Measurements from ENCODE around the gene SLC16A8. TPM values are rescaled to one million over a fixed set of nuclear protein-coding genes. Genes with fewer than 3 reads are reported as not detected.
"Not testable (repeated sequence)": the region's sequence is repeated elsewhere in the genome, so short reads cannot be mapped to it uniquely, and the experiment has no call there.

SLC16A8 gene
- total RNA-seq, 8 experiments from 2014 or later: 0.64 to 2.7 (median 1.8) TPM

- in situ Hi-C loops (cut with MboI; ENCODE audit: low pct_unique_long_range_greater_than_20kb in 2 of 9, low sequenced_read_pairs in 9 of 9, unreplicated experiment in 9 of 9): no loop called here
- Histone ChIP-seq H3K4me3 (no peak overlapping the region), H3K27ac (no peak overlapping the region), H3K4me1 (replicated peaks in 1 of 2) (peaks cover 0 to 3% of the 10 kb centered on the region in 2 donors)
- WGBS, 10 experiments: 0 to 100% (median 82%) methylated on average over 1 to 6 of the region's 20 CpGs; no CpG with 5 or more reads in 4 of the 10 experiments
- ATAC-seq (replicated peaks in 6 of 8): peak in 3 of 8 experiments; percentile 11 to 20 (median 13)
These were observed 42.8 kb downstream of the SLC16A8 start for GRCh38 chr22:38040953-38041759.

- peaks cover 3 to 6% of the 10 kb centered on the region in 2 donors for H3K4me1 ChIP-seq (replicated peaks in 1 of 2)
- no peak for ATAC-seq (replicated peaks in 6 of 8)
- WGBS, 10 experiments: 60 to 100% (median 83%) methylated on average over 1 to 7 of the region's 46 CpGs; no CpG with 5 or more reads in 6 of the 10 experiments
- in situ Hi-C loops (cut with MboI; ENCODE audit: low pct_unique_long_range_greater_than_20kb in 2 of 9, low sequenced_read_pairs in 9 of 9, unreplicated experiment in 9 of 9): no loop called here
- no peak overlapping the region for H3K27ac ChIP-seq
- no peak overlapping the region for H3K4me3 ChIP-seq
These were observed 44.8 kb downstream of the SLC16A8 start for GRCh38 chr22:38038890-38039812.

GRCh38 chr22:38038426-38038825 is 45.6 kb downstream of the SLC16A8 start:
- Histone ChIP-seq H3K4me3 (no peak overlapping the region), H3K4me1 (replicated peaks in 1 of 2) (peaks cover 11 to 14% of the 10 kb centered on the region in 2 donors), H3K27ac (no peak overlapping the region)
- ATAC-seq (replicated peaks in 6 of 8): no peak
- in situ Hi-C loops (cut with MboI; ENCODE audit: low pct_unique_long_range_greater_than_20kb in 2 of 9, low sequenced_read_pairs in 9 of 9, unreplicated experiment in 9 of 9): no loop called here
- 89 to 100% methylated on average over 1 to 4 of the region's 23 CpGs; no CpG with 5 or more reads in 8 of the 10 experiments for WGBS, 10 experiments

- H3K4me3 ChIP-seq; H3K27ac ChIP-seq; ATAC-seq (replicated peaks in 6 of 8); in situ Hi-C loops (cut with MboI; ENCODE audit: low pct_unique_long_range_greater_than_20kb in 2 of 9, low sequenced_read_pairs in 9 of 9, unreplicated experiment in 9 of 9): not testable (repeated sequence)
- peaks cover 19 to 22% of the 10 kb centered on the region in 2 donors for H3K4me1 ChIP-seq (replicated peaks in 1 of 2)
- WGBS, 10 experiments: 42 to 97% (median 70%) methylated on average over 1 to 8 of the region's 13 CpGs; no CpG with 5 or more reads in 1 of the 10 experiments
These were observed 46.4 kb downstream of the SLC16A8 start for GRCh38 chr22:38037367-38038150.

- ATAC-seq (replicated peaks in 6 of 8): no peak
- Histone ChIP-seq H3K4me1 (replicated peaks in 1 of 2) (peaks cover 26 to 29% of the 10 kb centered on the region in 2 donors), H3K4me3 (no peak overlapping the region), H3K27ac (no peak overlapping the region)
- in situ Hi-C loops (cut with MboI; ENCODE audit: low pct_unique_long_range_greater_than_20kb in 2 of 9, low sequenced_read_pairs in 9 of 9, unreplicated experiment in 9 of 9): no loop called here
- WGBS, 10 experiments: 0 to 100% (median 50%) methylated on average over 1 to 4 of the region's 10 CpGs; no CpG with 5 or more reads in 3 of the 10 experiments
These were observed 47.5 kb downstream of the SLC16A8 start for GRCh38 chr22:38036392-38037062.

- in situ Hi-C loops (cut with MboI; ENCODE audit: low pct_unique_long_range_greater_than_20kb in 2 of 9, low sequenced_read_pairs in 9 of 9, unreplicated experiment in 9 of 9): no loop called here
- 94% methylated on average over 3 of the region's 9 CpGs; no CpG with 5 or more reads in 9 of the 10 experiments for WGBS, 10 experiments
- Histone ChIP-seq H3K27ac (no peak overlapping the region), H3K4me3 (no peak overlapping the region), H3K4me1 (replicated peaks in 1 of 2) (peaks cover 37 to 38% of the 10 kb centered on the region in 2 donors)
- no peak for ATAC-seq (replicated peaks in 6 of 8)
These were observed 48.5 kb downstream of the SLC16A8 start for GRCh38 chr22:38035530-38035885.

GRCh38 chr22:38034884-38035529 is 49.0 kb downstream of the SLC16A8 start:
- Histone ChIP-seq H3K4me3 (no peak overlapping the region), H3K4me1 (replicated peaks in 1 of 2) (peaks cover 42 to 43% of the 10 kb centered on the region in 2 donors), H3K27ac (no peak overlapping the region)
- peak in 2 of 8 experiments; percentile 11 to 18 for ATAC-seq (replicated peaks in 6 of 8)
- WGBS, 10 experiments: 60 to 100% (median 88%) methylated on average over 1 to 3 of the region's 11 CpGs; no CpG with 5 or more reads in 5 of the 10 experiments
- in situ Hi-C loops (cut with MboI; ENCODE audit: low pct_unique_long_range_greater_than_20kb in 2 of 9, low sequenced_read_pairs in 9 of 9, unreplicated experiment in 9 of 9): no loop called here

GRCh38 chr22:38034278-38034882 is 49.6 kb downstream of the SLC16A8 start:
- in situ Hi-C loops (cut with MboI; ENCODE audit: low pct_unique_long_range_greater_than_20kb in 2 of 9, low sequenced_read_pairs in 9 of 9, unreplicated experiment in 9 of 9): no loop called here
- Histone ChIP-seq H3K27ac (peak overlapping the region in 1 of 2 donors; percentile 75), H3K4me3 (no peak overlapping the region), H3K4me1 (replicated peaks in 1 of 2) (peaks cover 46 to 49% of the 10 kb centered on the region in 2 donors)
- 0 to 100% (median 27%) methylated on average over 1 to 7 of the region's 15 CpGs; no CpG with 5 or more reads in 2 of the 10 experiments for WGBS, 10 experiments
- peak; percentile 21 to 93 (median 39) for ATAC-seq (replicated peaks in 6 of 8)

- 40 to 100% (median 59%) methylated on average over 1 to 3 of the region's 27 CpGs; no CpG with 5 or more reads in 6 of the 10 experiments for WGBS, 10 experiments
- Histone ChIP-seq H3K4me1 (replicated peaks in 1 of 2) (peaks cover 46 to 49% of the 10 kb centered on the region in 2 donors), H3K27ac (peak overlapping the region; percentile 70 to 75), H3K4me3 (no peak overlapping the region)
- peak in 4 of 8 experiments; percentile 6 to 57 (median 40) for ATAC-seq (replicated peaks in 6 of 8)
- in situ Hi-C loops (cut with MboI; ENCODE audit: low pct_unique_long_range_greater_than_20kb in 2 of 9, low sequenced_read_pairs in 9 of 9, unreplicated experiment in 9 of 9): no loop called here
These were observed 50.3 kb downstream of the SLC16A8 start for GRCh38 chr22:38033522-38034277.

GRCh38 chr22:38032681-38033521 is 51.1 kb downstream of the SLC16A8 start:
- WGBS, 10 experiments: 39 to 100% (median 73%) methylated on average over 1 to 7 of the region's 19 CpGs; no CpG with 5 or more reads in 1 of the 10 experiments
- in situ Hi-C loops (cut with MboI; ENCODE audit: low pct_unique_long_range_greater_than_20kb in 2 of 9, low sequenced_read_pairs in 9 of 9, unreplicated experiment in 9 of 9): no loop called here
- Histone ChIP-seq H3K27ac (peak overlapping the region; percentile 70 to 75), H3K4me1 (replicated peaks in 1 of 2) (peaks cover 46 to 49% of the 10 kb centered on the region in 2 donors), H3K4me3 (no peak overlapping the region)
- ATAC-seq (replicated peaks in 6 of 8): peak in 7 of 8 experiments; percentile 4 to 77 (median 60)

Measured in motor neuron (in vitro differentiated cells).